Putamen (tissue), 1 donor: ENCODE measurements around the gene TMEM11.
"Not testable (repeated sequence)": the region's sequence is repeated elsewhere in the genome, so short reads cannot be mapped to it uniquely, and the experiment has no call there.

Experiments used
- DNase-seq: peaks from one replicate; pipeline ENCODE4 v3.0.0-alpha.2; 2016; ENCODE audit warnings: low spot score

TMEM11 gene

DNA sequence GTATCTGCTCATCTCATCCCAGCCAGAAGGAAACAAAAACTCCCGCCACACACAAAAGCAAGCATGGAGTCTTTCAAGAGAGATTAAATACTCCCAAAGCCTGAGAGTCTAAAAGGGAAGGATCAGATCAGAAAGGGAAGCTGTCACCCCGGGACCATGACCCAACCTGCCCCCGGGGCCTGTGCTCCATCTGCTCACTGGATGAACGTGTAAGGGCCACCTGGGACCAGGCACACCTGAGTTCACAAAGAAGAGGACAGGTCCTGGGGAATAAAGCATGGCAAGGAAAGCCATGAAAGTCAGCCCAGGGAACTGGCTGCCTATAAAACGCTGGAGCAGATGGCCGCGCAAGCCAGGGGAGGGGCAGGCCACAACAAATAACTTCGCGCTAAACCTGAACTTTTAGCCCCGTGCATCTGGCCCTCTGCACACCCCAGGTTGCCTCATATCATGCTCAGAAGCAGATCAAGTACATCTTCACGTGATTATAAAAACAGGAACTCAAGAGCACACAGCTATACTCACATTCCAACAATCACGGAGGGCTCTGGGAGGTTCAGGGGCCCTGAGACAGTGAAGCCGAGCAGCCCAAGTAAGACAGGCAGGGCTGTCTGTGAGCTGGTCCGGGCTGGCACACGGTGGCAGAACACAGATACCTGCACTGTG lies 3.4 kb downstream of the TMEM11 start:
- no peak for DNase-seq

DNA sequence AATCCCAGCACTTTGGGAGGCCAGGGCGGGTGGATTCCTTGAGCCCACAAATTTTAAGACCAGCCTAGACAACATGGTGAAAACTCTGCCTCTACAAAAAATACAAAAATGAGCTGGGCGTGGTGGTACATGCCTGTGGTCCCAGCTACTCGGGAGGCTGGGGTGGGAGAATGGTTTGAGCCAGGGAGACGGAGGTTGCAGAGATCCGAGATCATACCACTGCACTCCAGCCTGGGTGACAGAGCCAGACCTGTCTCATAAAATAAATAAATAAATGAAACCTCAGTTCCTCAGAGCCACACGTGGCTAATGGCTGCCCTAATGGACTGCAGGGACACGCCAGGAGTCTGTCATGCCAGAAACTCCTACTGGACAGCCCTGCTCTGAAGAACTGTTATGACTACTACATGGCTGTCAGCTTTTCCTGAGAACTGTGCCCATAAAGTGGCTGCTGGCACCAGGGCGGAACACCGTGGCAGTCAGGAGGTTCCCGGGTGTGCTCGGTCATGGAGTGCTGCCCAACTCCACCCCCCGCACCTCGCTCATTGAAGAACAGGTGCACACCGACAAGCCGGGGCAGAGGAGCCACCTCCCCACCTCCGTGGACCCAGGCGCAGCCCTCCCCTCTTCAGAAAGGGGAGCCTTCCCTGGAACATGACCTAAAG lies 4.3 kb downstream of the TMEM11 start:
- DNase-seq, result no peak

DNA sequence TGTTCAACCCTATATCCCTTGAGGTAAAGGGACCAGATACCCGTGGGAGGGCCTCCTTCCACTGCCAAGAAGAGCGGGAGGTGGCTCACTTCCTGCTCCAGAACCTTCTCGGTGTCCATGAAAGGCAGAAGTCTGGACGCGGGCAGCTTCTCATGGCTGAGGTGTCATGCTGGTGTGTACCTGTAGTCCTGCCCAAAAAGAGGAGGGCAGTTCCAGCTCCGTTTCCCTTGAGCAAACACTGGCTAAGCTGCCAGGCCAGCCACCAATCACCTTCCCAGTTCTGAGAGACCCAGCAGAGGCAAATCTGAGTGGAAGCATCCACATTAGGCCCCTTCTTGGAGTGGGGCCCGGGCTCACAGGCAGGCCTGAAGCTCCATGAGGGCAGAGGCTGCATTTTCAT lies 5.6 kb downstream of the TMEM11 start:
- no peak for DNase-seq

DNA sequence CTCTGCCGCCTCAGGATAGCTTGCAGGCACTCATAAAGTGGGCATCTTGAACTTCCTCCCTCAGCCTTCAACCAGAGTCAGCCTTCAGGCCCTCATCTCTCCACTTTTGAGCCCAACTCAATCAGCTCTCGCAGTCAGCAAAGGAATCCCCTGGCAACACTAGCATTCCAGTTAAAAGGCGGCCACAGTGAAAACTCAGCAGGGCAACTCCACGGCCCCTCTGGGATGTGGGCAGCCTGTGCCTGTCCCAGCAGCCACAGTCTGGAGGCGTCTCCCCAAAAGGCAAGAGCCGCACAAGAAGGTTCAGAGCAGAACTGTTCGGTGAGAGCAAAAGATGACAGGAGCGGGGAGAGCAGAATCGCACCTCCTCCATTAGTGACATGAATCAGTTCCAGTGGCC lies 9.0 kb downstream of the TMEM11 start:
- no peak for DNase-seq

DNA sequence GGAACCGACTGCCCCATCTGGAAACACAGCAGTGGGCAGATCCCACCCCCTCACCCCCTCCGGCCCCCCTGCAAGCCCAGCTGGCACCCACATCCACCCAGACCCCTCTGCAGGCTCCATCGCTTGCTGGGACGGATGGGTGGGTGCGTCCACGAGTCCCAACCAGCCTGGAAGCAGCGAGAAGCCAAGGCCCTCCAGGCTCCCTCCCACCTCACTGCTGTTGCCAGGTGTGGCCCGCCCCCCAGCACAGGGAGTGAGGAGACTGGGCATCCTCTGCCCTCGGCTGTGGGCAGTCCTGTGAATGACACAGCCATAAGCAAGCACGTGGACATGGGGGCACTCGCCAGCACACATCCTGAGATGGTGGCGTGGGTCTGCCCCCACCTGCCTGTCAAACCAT lies 11.4 kb downstream of the TMEM11 start:
- DNase-seq, result no peak

DNA sequence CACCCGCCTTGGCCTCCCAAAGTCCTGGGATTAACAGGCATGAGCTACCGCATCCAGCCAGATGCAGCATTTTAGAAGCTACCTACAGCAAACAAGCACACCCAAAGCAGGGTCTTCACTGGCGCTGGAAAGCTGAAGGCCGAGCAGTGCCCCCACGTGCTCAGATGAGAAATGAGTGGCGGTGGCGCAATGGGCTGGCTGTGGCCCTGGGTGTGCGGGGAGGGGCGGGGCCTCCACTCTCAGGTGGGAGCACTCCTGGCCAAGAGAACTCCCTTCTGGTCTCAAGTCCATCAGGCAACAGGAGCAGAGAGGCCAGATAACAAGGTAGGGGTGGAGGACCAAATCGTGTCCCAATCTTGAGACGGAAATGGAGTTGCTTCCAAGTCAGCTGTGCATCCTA lies 12.1 kb downstream of the TMEM11 start:
- DNase-seq, result no peak

DNA sequence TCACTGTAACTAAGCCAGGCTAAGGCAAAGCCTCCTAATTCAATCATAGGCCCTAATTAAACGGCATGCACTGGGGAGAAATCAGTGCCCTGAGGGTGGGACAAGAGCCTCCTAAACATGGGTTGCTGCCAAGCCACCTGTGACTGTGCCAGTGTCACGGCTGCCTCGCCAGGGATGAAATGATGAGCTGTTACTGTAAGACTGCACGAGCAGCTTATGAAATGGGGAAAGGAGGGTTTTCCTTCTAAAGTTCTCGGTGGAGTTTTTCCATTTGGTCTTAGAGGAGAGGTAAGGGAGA lies 12.7 kb downstream of the TMEM11 start:
- DNase-seq, result no peak

DNA sequence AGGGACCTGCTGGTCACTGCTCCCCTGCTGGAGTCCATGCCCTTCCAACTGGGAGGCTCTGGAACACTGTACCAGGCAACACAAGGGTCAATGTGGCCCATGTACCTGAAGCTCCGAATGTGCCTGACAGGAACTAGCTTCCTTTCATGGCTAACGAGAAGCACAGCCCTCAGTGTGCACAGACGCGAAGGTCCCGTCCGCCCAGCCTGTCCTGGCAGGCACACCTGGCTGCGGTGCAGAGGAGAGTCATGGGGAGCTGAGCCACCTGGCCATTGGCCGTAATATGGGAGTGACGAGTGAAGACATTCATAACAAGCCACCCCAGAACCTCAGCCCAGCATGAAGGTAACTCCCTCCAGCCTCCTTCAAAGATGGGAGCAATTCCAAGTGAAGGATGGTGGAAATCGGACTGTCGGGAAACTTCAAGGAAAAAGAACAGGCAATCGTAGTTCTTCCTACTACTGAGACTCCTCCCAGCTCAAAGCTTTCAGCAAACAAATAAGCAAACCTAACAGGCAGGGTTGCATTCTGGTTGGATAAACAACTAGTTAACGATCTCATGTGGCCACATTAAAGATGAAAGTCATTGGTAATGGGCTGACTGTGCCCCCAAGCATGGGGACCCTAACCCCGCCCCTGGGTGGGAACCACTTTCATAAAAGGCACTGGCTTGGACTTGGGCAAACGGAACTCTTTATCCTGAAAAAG lies 13.2 kb downstream of the TMEM11 start:
- no peak for DNase-seq

DNA sequence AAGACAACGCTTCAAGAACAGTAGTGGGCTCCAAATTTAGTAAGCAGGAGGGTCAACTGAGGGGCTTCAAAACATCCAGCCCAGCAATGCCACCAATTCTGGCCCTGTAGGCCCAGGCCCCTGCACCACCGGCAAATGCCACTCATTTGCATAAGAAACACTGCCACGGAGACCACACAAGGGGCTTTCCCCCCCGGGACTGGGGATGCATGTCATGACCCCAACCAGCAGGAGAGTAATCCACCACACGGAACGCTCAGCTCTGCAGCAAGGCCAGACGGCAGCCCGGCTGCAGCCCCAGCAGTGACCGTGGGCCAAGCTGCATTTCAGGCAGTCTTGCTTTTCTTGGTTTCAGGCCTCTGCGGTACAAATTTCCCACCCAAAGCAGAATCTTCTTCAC lies 14.1 kb downstream of the TMEM11 start:
- no peak for DNase-seq

DNA sequence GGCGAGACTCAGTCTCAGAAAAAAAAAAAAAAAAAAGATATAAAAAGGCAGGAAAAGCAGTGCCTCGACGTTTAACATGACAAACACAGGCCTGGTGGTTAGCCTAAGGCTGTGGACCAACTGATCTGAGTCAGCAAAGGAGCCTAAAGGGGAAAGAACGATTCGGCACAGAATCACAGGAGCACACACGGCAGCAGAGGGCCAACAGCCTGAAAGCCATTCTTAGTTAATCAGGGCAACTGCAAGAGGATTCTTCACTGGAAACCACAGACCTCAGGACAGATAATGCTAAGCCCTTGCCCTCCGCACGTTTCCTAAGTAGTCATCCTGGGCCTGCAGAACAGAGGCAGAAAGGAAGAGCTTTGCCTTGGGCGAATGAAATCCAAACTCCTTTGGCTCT lies 14.7 kb downstream of the TMEM11 start:
- no peak for DNase-seq

DNA sequence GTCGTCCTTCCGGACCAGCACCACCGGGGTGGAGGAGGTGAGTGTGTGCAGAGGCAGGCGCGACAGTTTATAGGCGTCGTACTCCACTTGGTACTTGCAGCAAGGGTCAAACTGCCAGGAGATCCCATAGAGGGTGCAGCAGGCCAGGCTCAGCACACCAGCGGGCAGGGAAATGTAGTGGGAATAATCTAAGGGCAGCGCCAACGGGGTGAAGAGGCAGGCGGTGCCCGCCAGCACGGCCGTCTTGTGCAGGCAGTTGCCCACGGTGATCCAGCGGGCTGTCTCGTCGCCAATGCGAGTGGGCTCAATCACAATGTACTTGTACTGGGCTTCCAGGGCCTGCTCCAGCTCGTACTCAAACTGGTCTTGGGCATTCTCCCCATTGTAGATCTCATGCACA lies 15.6 kb downstream of the TMEM11 start:
- DNase-seq, result no peak

DNA sequence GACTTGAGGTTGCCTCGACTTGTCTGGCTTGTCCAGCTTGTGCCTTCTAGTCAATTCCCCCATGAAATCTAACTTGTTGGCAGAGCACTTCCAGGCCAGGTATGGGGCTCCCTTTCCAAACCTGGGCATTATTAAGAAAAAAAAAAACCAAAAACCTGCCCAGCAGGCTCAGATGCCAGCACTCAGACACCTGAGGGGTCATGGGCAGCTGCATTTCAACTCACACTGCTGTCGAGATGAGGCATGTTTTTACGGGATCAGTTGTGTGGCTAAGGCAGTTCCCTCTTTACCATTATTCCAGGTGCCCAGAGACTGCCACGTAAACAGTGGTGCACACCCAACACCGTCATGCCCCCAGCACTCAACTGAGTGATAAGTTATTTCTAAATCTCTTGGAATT lies 17.8 kb downstream of the TMEM11 start:
- DNase-seq, result no peak

DNA sequence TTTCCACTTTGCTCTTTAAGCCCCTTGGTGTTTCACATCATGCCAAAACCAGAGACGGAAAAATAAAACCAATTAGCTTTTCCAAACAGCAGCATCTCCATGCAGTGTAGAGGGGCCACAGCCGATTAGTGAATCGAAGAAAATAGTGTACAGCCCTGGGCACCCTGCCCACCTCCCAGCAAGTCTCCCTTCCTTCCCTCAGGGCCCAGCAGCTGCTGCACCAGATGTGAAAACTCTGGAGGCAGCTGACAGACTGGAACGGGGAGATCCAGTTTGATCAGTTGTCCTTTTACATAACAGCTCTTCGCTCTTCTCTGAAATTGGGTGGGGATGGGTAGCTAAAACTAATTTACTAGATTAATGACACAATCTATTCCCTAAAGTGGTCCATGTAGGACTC lies 19.3 kb downstream of the TMEM11 start:
- DNase-seq, result no peak

DNA sequence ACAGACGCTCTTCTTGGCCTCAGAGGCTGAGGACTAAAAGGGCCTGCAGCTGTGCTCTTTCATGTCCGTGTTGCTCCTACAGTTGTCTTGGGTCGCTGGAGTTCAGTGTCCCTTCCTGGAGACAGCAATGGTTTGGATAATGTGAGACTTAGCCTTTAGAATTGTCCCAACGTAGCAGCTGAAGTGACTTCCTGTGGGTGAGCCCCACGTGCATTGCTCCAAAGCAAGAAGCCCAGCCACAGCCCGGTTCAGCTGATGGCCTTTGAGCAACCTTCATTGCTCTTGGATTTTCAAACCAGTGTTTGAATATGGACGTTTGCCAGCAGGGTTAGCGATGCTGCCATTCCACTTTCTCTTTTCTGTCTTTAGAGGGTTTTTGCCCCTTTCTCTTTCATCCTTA lies 19.7 kb downstream of the TMEM11 start:
- DNase-seq, result no peak

DNA sequence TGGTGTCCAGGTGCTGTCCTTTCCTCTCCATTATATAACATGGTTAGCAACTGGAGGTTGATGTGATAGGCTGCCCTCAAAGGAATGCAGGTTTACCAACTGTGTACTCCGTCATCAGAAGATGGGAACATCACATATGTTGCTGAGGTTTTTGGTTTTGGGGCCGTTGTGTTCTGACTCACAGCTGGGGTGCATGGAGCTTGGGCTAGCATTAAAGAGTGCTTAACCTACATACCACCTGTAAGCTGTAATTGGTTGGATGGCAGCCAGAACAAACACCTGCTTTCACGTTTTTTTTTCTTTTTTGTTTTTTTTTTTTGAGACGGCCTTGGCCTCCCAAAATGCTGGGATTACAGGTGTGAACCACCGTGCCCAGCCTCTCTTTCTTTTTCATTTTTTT lies 20.9 kb downstream of the TMEM11 start:
- no peak for DNase-seq

DNA sequence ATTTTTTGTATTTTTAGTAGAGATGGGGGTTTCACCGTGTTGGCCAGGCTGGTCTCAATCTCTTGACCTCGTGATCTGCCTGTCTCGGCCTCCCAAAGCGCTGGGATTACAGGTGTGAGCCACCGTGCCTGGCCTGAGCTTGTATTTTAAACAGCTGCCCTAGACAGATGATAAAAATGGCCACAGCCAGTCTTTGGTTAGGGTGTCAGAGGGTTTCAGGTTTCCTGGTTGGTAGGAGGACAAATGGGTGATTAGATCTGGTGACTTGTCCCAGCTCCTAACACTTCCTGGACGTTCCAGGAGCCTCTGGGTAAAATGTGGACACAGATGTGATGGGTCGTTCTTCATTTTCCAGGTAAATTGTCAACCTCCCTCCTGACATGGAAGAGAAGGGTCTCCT lies 21.5 kb downstream of the TMEM11 start:
- not testable (repeated sequence) for DNase-seq

DNA sequence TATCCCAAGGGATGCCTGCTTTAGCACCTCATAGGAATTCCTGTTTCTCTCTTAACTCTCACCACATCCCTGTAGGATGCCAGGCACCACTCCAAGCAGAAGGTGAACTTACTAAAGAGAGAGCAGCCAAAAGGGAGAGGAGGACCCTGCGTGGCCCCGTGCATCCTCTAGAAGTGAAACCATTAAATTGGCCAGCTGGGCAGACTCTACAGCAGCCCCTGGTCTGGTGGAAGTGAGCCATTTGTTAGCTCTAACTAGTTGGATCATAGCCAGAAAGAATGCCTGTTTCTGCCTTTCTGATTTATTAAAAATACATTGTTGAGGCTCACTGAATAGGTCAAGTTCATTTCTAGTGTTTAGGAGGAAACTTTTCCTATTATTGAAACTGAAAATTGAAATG lies 22.3 kb downstream of the TMEM11 start:
- DNase-seq, result no peak

DNA sequence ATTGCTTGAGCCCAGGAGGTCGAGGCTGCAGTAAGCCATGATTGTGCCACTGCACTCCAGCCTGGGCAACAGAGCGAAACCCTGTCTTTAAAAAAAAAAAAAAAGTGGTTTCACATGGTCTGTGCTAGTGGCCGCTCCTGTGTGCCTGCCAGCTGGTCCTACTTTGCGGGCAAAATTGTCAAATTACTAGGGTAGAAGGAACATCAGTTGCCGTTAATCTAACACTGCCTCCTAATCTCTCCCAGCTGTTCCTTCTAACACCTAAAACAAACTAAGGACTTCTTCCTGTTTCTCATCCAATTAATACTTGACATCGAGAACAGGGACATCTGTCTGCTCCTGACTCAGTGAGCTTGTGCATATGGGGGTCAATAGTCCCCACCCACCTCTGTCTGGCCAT lies 23.9 kb downstream of the TMEM11 start:
- DNase-seq, result no peak

DNA sequence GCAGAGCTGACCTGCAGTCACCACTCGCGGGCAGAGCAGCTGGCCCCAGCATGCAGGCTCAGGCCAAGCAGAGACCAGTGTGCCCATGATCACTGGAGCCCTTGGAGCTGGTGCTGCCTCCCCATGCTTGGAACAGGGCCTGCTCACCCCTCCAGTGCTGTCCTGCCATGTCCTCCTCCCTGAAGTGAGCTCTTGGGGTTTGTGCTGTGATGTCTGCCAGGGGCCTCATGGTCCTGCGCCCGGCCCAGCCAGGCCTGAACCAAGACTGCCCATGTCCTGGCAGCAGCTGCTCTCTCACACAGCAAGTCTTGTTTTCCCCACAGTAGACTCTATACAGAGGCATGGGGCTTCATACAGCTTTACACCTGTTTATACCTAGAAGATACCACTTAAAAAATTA lies 24.6 kb downstream of the TMEM11 start:
- DNase-seq, result no peak

DNA sequence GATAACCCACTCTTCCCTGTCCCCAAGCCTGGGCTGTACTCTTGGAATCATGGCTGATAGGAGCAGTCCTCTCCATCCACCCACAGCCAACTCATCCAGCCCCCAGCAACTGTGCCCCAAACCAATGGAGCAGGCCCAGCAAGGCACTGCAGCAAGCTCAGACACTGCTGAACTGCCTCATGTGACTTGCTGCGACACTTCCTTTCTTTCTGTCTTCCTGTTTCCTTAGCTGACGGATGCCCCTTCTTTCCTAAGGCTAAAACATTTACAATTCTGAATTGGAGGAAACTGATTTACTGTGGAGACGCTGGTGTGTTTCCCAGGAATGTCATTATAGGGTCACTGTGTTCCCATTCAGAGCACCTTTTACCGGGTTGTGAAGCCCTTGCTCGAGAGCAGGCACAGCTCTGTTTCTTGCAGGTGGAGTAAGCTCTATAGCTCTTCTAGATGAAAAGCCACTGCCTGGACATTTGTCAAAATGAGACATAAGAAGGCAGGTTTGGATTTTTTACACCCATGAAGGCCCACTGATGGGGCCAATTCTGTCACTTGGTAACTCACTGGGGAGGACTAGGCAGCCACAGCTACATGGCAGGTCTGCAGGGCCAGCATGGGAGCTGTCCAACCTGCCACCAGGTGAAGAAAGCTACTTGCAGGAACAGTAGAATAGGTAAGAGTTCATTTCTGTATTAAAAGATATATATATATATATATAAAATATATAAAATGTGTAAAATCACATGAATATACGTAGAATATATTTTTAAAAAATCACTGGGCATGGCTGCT lies 27.4 kb downstream of the TMEM11 start:
- no peak for DNase-seq

DNA sequence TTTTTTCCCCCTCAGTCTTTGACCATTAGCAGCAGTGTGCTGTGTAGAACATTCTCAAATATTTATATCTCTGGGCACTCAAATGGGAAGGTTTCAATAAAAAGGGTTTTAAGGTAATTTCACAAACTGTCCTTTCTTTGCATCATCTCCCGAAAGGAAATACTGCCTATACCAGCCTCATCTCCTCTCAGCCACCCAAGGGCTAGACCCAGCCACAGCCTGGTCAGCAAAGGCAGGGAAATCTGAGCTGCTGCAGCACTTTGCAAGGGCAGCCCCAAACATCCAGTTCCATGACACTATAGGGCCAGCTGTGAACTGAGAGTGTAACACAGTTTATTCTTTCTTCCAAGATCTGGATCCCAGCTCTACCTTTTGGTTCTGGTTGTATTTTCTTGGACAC lies 28.9 kb downstream of the TMEM11 start:
- no peak for DNase-seq

DNA sequence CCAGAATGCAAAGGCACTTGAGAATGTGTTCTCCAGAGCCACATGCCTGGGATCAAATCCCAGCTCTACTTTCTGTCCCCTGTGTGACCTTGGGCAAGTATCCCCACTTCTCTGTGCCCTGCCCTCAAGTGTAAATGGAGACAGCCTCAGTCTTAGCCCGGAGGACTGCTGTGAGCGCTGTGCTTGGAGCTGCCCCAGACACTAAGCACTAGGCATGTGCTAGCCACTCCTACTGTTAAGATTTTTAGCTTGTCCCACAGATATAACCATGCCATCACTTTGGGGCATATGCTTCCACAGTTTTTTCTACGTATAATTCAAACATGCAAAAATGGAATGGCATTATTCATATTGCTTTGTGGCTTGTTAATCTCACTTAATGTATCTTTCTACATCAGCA lies 29.4 kb downstream of the TMEM11 start:
- no peak for DNase-seq

DNA sequence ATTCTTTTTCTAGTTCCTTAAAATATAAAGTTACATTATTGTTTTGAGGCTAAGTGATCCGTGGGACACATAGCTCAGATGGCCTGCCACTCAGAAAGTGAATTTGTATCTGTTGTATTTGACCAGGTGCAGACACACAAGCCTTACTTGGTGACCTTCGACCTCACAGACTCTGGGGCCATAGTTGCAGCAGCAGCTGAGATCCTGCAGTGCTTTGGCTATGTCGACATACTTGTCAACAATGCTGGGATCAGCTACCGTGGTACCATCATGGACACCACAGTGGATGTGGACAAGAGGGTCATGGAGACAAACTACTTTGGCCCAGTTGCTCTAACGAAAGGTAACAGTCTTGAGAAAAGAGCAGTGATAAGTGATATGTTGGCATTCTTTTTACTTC lies 30.5 kb downstream of the TMEM11 start:
- no peak for DNase-seq
